Ovary (tissue), 9 donors: Measurements from ENCODE around the gene VSIG10L2. TPM values are rescaled to one million over a fixed set of nuclear protein-coding genes. Genes with fewer than 3 reads are reported as not detected.

Experiments used
- DNase-seq, 5 donors: peaks; one replicate each; pipeline ENCODE4 v3.0.0-alpha.2; 2019 to 2020
- H3K27ac ChIP-seq, 2 donors: fragments of 200-600 bp; one replicate each; pipeline versions ENCODE4 v1.5.1 to v1.8.0; 2019 to 2022
- H3K27me3 ChIP-seq: fragments of 200-600 bp; one replicate; pipeline ENCODE4 v1.8.0; 2022
- H3K36me3 ChIP-seq: fragments of 200-600 bp; sonication (generic); one replicate; pipeline ENCODE4 v1.5.1; 2019
- H3K4me1 ChIP-seq: one replicate; pipeline ENCODE4 v1.8.1; 2013; ENCODE audit warnings: mild to moderate bottlenecking, moderate library complexity; ENCODE audit not compliant: insufficient read depth
- H3K4me3 ChIP-seq: fragments of 200-600 bp; sonication (generic); one replicate; pipeline ENCODE4 v1.5.1; 2017
- H3K9me3 ChIP-seq, 2 donors: fragments of 200-600 bp in 1 of 2; sonication (generic) in 1 of 2; one replicate each; pipeline versions ENCODE4 v1.5.1 to v1.8.1; 2013 to 2019; ENCODE audit warnings: mild to moderate bottlenecking in 1 of 2, moderate library complexity in 1 of 2
- EP300 ChIP-seq: sonication (generic); formaldehyde crosslinking; IDR thresholded peaks from one replicate; pipeline ENCODE4 v1.6.1; 2017; ENCODE audit warnings: antibody characterized with exemption
- POLR2A ChIP-seq: fragments of 450-650 bp; IDR thresholded peaks from one replicate; pipeline ENCODE4 v1.6.1; 2017; ENCODE audit warnings: antibody characterized with exemption, mild to moderate bottlenecking, moderate library complexity
- WGBS, 3 donors: extraction: QIAGEN DNeasy Blood & Tissue Kit in 1 of 3; methylation state at CpG; one replicate each; pipeline versions ENCODE4 v1.1.5 to v1.1.7; 2013 to 2017; 5-methylcytosine and 5-hydroxymethylcytosine counted together
- intact Hi-C, 4 donors: fragments of 100-400 bp; cut with DNase I; formaldehyde crosslinking; loops; one replicate each; pipeline versions ENCODE4 v1.11.0 to v1.15.1; 2022 to 2023
- polyA plus RNA-seq, 2 donors: library from polyadenylated mRNA; stranded (reverse); fragments of 200-250 nt in 1 of 2; fragments of 350-450 nt in 1 of 2; fragmentation: Illumina TruSeq in 1 of 2; extraction: RNeasy Lipid Tissue Mini Kit (QIAGEN cat#74804) in 1 of 2; gene quantifications; one replicate each; pipeline ENCODE4 v1.2.3, GENCODE V29; 2013 to 2014
- total RNA-seq, 7 donors: library from RNA; depleted of rRNA in 2 of 7; stranded (reverse); fragments of >200 nt in 2 of 7; fragmentation: NEBNext Ultra II Directional in 3 of 7; extraction: Animal tissue kit (Norgen Biotek cat#: 25700) in 3 of 7; gene quantifications; one replicate each; pipeline versions ENCODE4 v1.1.0 to v1.2.4, GENCODE V29; 2016 to 2023
- TF ChIP-seq, protein P1 (sequence below), 3 donors: fragments of 450-650 bp in 2 of 3; fragments of 200-600 bp in 1 of 3; IDR thresholded peaks; one replicate each; pipeline versions ENCODE4 v1.5.1 to v1.8.0; 2016 to 2022; ENCODE audit warnings: antibody characterized with exemption in 3 of 3, mild to moderate bottlenecking in 1 of 3
- donor health status: DM: no; HTN: no; CAD: no; lungs with moderate emphysema.
- donor health status: DM: no; HTN: no; CAD: no.
- donor health status: Bipolar disorder and iron deficiency.
- donor health status: DM: yes; HTN: yes; CAD: no.
- donor health status: DM: no; HTN: no; CAD: no.
- donor health status: DM: yes; HTN: yes; CAD: no.

The VSIG10L2 gene
- total and polyA plus RNA-seq, 9 donors: 0.08 to 3.3 (median 0.57) TPM

DNA sequence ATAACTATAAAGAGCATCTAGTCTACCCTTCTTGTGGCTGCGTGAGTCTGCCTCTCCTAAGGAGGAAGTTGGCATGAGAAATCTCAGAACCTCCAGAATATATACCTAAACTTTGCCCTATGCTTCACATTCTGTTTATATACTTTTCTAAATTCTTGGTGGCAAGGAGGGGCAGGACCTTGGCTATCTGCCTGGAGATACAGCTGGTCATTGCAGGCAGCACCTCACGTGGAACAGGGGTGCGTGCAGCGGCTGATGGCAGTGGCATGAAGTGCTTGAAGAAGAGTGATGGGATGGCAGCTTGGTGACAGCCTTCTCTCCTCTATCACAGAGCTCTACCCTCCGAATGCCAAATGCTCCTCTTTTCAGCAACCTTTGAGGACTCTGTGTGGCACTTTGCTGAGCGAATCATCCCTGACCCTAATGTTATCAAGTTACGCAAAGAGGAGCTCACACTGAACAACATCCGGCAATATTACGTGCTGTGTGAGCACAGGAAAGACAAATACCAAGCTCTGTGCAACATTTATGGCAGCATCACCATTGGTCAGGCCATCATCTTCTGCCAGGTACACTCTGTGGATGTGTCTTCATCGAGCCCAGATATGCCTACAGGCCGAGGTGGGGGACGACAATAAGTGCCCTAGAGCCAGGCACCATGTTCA is 29.0 kb upstream of the VSIG10L2 start:
- H3K4me3 ChIP-seq: no peak overlapping the region
- no peaks in the 10 kb centered on the region for H3K36me3 ChIP-seq
- H3K27ac ChIP-seq: no peak overlapping the region
- TF ChIP-seq EP300 (no peak), POLR2A (no peak)
- TF ChIP-seq, protein P1, sequence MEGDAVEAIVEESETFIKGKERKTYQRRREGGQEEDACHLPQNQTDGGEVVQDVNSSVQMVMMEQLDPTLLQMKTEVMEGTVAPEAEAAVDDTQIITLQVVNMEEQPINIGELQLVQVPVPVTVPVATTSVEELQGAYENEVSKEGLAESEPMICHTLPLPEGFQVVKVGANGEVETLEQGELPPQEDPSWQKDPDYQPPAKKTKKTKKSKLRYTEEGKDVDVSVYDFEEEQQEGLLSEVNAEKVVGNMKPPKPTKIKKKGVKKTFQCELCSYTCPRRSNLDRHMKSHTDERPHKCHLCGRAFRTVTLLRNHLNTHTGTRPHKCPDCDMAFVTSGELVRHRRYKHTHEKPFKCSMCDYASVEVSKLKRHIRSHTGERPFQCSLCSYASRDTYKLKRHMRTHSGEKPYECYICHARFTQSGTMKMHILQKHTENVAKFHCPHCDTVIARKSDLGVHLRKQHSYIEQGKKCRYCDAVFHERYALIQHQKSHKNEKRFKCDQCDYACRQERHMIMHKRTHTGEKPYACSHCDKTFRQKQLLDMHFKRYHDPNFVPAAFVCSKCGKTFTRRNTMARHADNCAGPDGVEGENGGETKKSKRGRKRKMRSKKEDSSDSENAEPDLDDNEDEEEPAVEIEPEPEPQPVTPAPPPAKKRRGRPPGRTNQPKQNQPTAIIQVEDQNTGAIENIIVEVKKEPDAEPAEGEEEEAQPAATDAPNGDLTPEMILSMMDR (IDR thresholded peaks at IDR 0.05): no peak
- 83 to 87% (median 84%) methylated on average over 12 of the region's 12 CpGs for WGBS, 3 donors
- H3K27me3 ChIP-seq: no peaks in the 10 kb centered on the region
- intact Hi-C loops: no loop called here
- no peaks in the 10 kb centered on the region for H3K9me3 ChIP-seq
- no peak for DNase-seq
- H3K4me1 ChIP-seq: no peaks in the 10 kb centered on the region

DNA sequence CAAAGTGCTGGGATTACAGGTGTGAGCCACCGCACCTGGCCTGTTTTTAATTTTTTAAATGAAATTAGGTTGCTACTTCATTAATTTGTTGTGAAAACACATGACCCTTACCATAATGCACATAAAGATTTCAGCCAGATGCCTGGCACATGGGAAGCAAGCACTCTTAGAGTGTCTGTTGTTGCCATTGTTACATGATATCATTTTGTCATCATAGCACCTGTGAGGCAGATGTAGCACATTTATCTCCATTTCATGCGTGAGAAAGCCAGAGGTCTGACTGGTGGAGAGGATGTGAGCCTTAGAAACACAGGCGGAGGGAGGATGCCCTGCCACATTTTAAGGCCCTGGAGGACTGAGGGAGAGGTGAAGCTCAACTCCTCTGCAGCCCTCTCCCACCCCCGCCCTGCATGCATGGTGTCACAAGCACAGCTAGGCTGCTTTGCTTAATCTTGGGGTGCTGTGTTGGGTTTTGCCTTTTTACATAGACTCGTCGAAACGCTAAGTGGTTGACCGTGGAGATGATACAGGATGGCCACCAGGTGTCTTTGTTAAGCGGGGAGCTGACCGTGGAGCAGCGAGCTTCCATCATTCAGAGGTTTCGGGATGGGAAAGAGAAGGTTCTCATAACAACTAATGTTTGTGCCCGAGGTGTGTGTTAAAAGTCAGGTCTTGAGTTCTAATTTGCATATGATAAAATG is 27.6 kb upstream of the VSIG10L2 start:
- no peaks in the 10 kb centered on the region for H3K27me3 ChIP-seq
- TF ChIP-seq, protein P1 (IDR thresholded peaks at IDR 0.05): no peak
- TF ChIP-seq POLR2A (no peak), EP300 (no peak)

DNA sequence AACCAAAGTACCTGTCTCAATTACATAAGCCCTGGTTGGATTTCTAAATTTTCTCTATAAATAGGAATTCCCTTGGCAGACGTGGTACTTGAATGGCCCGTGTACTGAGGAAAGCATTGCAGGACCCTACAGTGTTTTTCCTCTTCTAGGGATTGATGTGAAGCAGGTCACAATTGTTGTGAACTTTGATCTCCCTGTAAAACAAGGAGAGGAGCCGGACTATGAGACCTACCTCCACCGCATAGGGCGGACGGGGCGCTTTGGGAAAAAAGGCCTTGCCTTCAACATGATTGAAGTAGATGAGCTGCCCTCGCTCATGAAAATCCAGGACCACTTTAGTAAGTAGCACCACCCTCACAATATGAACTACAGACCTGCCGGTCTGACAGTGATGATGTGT is 24.8 kb upstream of the VSIG10L2 start:
- Histone ChIP-seq H3K9me3 (no peaks in the 10 kb centered on the region), H3K27me3 (no peaks in the 10 kb centered on the region), H3K36me3 (no peaks in the 10 kb centered on the region), H3K4me3 (no peak overlapping the region), H3K4me1 (no peaks in the 10 kb centered on the region), H3K27ac (no peak overlapping the region)
- WGBS, 3 donors: 82 to 87% (median 85%) methylated on average over 9 of the region's 9 CpGs
- no peak for DNase-seq
- intact Hi-C loops: no loop called here
- no peak for TF ChIP-seq POLR2A
- TF ChIP-seq, protein P1 (IDR thresholded peaks at IDR 0.05): no peak
- no peak for TF ChIP-seq EP300

More for the DNA sequence above, 27.6 kb upstream of the VSIG10L2 start:
- no peaks in the 10 kb centered on the region for H3K4me1 ChIP-seq
- no peaks in the 10 kb centered on the region for H3K36me3 ChIP-seq
- 83 to 86% (median 84%) methylated on average over 13 of the region's 13 CpGs for WGBS, 3 donors
- no peak overlapping the region for H3K27ac ChIP-seq
- DNase-seq: no peak
- H3K9me3 ChIP-seq: no peaks in the 10 kb centered on the region
- intact Hi-C loops: no loop called here
- H3K4me3 ChIP-seq: no peak overlapping the region

DNA sequence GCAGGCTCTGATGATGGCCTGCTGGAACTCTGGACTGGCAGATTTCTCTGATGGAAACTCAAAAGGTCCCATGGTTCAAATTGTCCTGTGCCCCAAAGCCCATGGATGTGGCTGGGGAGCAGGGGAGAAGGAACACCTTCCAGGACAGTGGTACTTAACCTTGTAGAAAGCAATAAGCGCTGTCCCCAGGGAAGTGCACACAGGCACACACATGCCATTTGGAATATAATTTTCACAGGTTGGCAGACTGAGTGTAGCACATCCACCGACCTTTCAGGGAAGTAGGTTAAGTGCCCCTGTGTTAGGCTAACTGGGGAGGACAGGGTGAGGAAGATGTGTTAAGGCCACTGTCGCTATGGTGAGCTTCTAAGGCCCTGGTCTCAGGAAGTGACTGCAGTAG is 23.7 kb upstream of the VSIG10L2 start:
- DNase-seq: no peak
- H3K36me3 ChIP-seq: no peaks in the 10 kb centered on the region
- no peaks in the 10 kb centered on the region for H3K9me3 ChIP-seq
- H3K27me3 ChIP-seq: no peaks in the 10 kb centered on the region
- H3K4me1 ChIP-seq: no peaks in the 10 kb centered on the region
- no peak overlapping the region for H3K4me3 ChIP-seq
- WGBS, 3 donors: 88 to 96% (median 89%) methylated on average over 3 of the region's 3 CpGs
- TF ChIP-seq, protein P1 (IDR thresholded peaks at IDR 0.05): no peak
- no peak for TF ChIP-seq EP300
- no peak for TF ChIP-seq POLR2A
- H3K27ac ChIP-seq: no peak overlapping the region
- intact Hi-C loops: loop anchor here in 1 of 4 donors (2.0 kb wide), 1 partner anchor 273 kb away; no protein-coding TSS in a partner anchor
